DOHH2 (cell line): ENCODE data around the gene TUSC7.

Experiments used
- H3F3A ChIP-seq: fragments of 200-600 bp; sonication (generic), shearing (Covaris generic); 2 replicates; pipeline ENCODE4 v1.6.0; 2016; ENCODE audit warnings: antibody characterized with exemption, mild to moderate bottlenecking; ENCODE audit not compliant: control insufficient read depth, insufficient read depth
- H3K27ac ChIP-seq: fragments of 200-600 bp; sonication (generic); 2 replicates; pipeline ENCODE4 v1.5.1; 2014; ENCODE audit warnings: low read depth, mild to moderate bottlenecking, low read length, moderate library complexity
- H3K27me3 ChIP-seq: fragments of 200-600 bp; sonication (generic); 2 replicates; pipeline ENCODE4 v1.6.1; 2014; ENCODE audit warnings: mild to moderate bottlenecking, low read length, mixed read lengths; ENCODE audit not compliant: control insufficient read depth
- H3K36me3 ChIP-seq: fragments of 200-600 bp; sonication (generic); 2 replicates; pipeline ENCODE4 v1.6.1; 2014; ENCODE audit warnings: mild to moderate bottlenecking, low read length, moderate library complexity, mixed read lengths; ENCODE audit not compliant: control insufficient read depth
- H3K4me1 ChIP-seq: fragments of 200-600 bp; sonication (generic); 2 replicates; pipeline ENCODE4 v1.6.1; 2014; ENCODE audit warnings: mild to moderate bottlenecking, low read length, mixed read lengths; ENCODE audit not compliant: control insufficient read depth
- H3K4me2 ChIP-seq: fragments of 200-600 bp; sonication (generic); 2 replicates; pipeline ENCODE4 v1.6.0; 2014; ENCODE audit warnings: mild to moderate bottlenecking, low read length, moderate library complexity
- H3K4me3 ChIP-seq: fragments of 200-600 bp; sonication (generic); 2 replicates; pipeline ENCODE4 v1.5.1; 2014; ENCODE audit warnings: mild to moderate bottlenecking, low read length, mixed read lengths
- H3K79me2 ChIP-seq: fragments of 200-600 bp; sonication (generic); 2 replicates; pipeline ENCODE4 v1.6.1; 2014; ENCODE audit warnings: mild to moderate bottlenecking, low read length, mixed read lengths; ENCODE audit not compliant: control insufficient read depth
- H3K9me2 ChIP-seq: fragments of 200-600 bp; sonication (generic); replicated peaks from 2 replicates; pipeline ENCODE4 v1.6.1; 2014; ENCODE audit warnings: mild to moderate bottlenecking, low read length, mixed read lengths; ENCODE audit not compliant: control insufficient read depth
- H3K9me3 ChIP-seq: fragments of 200-600 bp; sonication (generic); 2 replicates; pipeline ENCODE4 v1.6.1; 2014; ENCODE audit warnings: antibody characterized with exemption, low read length, mixed read lengths; ENCODE audit not compliant: control insufficient read depth, insufficient read depth
- H4K20me1 ChIP-seq: fragments of 200-600 bp; sonication (generic); 2 replicates; pipeline ENCODE4 v1.6.0; 2014; ENCODE audit warnings: low read depth, mild to moderate bottlenecking, antibody characterized with exemption, low read length, moderate library complexity; ENCODE audit not compliant: control insufficient read depth, insufficient read depth
- EZH2phosphoT487 ChIP-seq: fragments of 200-600 bp; sonication (generic); IDR thresholded peaks from 2 replicates; pipeline ENCODE4 v1.6.1; 2017; ENCODE audit warnings: borderline replicate concordance, mild to moderate bottlenecking, antibody characterized with exemption, low read length, moderate library complexity, mixed read lengths
- TF ChIP-seq, protein P1 (sequence below): fragments of 200-600 bp; sonication (generic); IDR thresholded peaks from one replicate; pipeline ENCODE4 v1.5.1; 2014; ENCODE audit warnings: antibody characterized with exemption, mild to moderate bottlenecking, low read depth, low read length; ENCODE audit not compliant: poor library complexity, severe bottlenecking

The TUSC7 gene

DNA sequence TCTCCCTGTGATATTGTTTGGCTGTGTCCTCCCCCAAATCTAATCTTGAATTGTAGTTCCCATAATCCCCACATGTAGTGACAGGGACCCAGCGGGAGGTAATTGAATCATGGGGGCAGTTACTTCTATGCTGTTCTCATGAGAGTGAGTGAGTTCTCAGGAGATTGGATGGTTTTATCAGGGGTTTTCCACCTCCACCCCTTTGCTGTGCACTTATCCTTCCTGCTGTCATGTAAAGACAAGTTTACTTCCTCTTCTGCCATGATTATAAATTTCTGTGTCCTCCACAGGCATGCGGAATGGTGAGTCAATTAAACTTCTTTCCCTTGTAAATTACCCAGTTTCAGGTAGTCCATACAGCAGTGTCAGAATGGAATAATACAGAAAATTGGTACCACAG is 24.7 kb downstream of the TUSC7 start:
- H3K27me3 ChIP-seq = no peaks in the 10 kb centered on the region

DNA sequence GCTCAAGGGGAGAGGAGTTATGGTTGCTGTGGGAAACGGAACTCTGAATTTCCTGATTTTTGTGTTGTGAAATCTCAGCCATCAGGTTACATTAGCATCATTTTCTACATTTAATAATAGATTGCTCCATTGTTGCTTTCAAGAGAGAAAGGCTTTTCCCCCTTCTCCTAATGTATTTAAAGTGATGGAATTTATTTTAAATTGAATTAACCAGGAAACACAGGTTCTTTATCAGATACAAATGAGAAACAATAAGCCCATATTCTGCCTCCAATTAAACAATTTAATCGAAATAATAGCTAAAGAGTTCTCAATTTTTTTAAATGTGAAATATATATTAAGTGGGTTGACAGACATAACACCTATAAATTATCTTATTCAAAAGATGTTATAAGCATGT is 30.1 kb downstream of the TUSC7 start:
- Histone ChIP-seq H3K9me3 (peaks cover 2% of the 10 kb centered on the region; the same call in 1 of the 2 replicates), H4K20me1 (no peaks in the 10 kb centered on the region), H3F3A (no peaks in the 10 kb centered on the region), H3K36me3 (no peaks in the 10 kb centered on the region), H3K4me2 (no peak overlapping the region), H3K4me1 (no peaks in the 10 kb centered on the region), H3K79me2 (no peaks in the 10 kb centered on the region), H3K4me3 (no peak overlapping the region), H3K27ac (no peak overlapping the region), H3K27me3 (no peaks in the 10 kb centered on the region), H3K9me2 (no peaks in the 10 kb centered on the region)
- TF ChIP-seq EZH2phosphoT487 = no peak
- TF ChIP-seq, protein P1, sequence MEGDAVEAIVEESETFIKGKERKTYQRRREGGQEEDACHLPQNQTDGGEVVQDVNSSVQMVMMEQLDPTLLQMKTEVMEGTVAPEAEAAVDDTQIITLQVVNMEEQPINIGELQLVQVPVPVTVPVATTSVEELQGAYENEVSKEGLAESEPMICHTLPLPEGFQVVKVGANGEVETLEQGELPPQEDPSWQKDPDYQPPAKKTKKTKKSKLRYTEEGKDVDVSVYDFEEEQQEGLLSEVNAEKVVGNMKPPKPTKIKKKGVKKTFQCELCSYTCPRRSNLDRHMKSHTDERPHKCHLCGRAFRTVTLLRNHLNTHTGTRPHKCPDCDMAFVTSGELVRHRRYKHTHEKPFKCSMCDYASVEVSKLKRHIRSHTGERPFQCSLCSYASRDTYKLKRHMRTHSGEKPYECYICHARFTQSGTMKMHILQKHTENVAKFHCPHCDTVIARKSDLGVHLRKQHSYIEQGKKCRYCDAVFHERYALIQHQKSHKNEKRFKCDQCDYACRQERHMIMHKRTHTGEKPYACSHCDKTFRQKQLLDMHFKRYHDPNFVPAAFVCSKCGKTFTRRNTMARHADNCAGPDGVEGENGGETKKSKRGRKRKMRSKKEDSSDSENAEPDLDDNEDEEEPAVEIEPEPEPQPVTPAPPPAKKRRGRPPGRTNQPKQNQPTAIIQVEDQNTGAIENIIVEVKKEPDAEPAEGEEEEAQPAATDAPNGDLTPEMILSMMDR = no peak

More for the DNA sequence above, 24.7 kb downstream of the TUSC7 start:
- TF ChIP-seq, protein P1 = no peak
- TF ChIP-seq EZH2phosphoT487 = no peak
- Histone ChIP-seq H3K36me3 (no peaks in the 10 kb centered on the region), H3K9me2 (no peaks in the 10 kb centered on the region), H3K27ac (no peak overlapping the region), H3K4me3 (no peak overlapping the region), H3F3A (no peaks in the 10 kb centered on the region), H3K79me2 (no peaks in the 10 kb centered on the region), H4K20me1 (no peaks in the 10 kb centered on the region), H3K4me2 (no peak overlapping the region), H3K4me1 (no peaks in the 10 kb centered on the region), H3K9me3 (peaks cover 2% of the 10 kb centered on the region; the same call in 1 of the 2 replicates)

DNA sequence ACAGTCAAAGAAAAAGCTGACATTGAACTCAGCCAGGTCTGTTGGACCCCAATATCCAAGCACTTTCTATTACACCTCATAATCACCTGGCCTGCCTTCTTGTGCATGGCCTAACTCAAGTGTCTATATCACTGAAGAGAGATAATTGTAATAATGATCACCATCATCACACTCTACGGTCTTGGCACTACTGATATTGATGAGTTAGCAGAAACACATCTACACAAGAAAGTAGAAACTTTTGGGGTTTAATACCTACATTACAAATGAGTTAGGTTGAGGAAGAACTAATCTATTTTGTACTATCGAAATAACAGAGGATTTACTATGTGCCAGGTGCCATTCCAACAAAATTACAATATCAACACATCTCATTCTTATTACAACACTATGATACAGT is 30.7 kb downstream of the TUSC7 start:
- Histone ChIP-seq H3K9me3 (no peaks in the 10 kb centered on the region; the same call in 1 of the 2 replicates), H4K20me1 (no peaks in the 10 kb centered on the region), H3F3A (no peaks in the 10 kb centered on the region), H3K4me1 (no peaks in the 10 kb centered on the region), H3K4me3 (no peak overlapping the region), H3K79me2 (no peaks in the 10 kb centered on the region), H3K9me2 (no peaks in the 10 kb centered on the region), H3K27ac (no peak overlapping the region), H3K36me3 (no peaks in the 10 kb centered on the region), H3K27me3 (no peaks in the 10 kb centered on the region), H3K4me2 (no peak overlapping the region)
- no peak for TF ChIP-seq EZH2phosphoT487
- TF ChIP-seq, protein P1 = no peak
